ENCODE results near the gene ANKRD61.
"Not testable (repeated sequence)": the region's sequence is repeated elsewhere in the genome, so short reads cannot be mapped to it uniquely, and the experiment has no call there.

The ANKRD61 gene

DNA sequence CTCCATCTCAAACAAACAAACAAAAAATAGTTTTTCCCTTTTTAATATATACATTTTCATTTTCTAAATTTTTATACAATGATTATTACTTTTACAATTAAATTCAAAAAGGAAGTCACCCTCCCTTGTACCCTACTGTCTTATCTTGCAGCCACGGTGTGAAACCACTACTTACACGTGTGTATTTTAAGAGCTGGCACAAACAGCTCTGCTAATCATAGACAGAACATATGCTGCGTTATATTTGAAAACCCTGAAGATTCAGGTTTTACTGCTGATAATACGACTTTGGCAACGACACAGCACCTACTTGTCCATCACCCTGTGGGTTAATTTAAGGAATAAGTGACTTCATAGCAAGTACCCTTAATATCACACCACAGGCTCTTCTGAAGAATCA lies 991 bp downstream of the ANKRD61 start:
- DNase-seq, result no peak

DNA sequence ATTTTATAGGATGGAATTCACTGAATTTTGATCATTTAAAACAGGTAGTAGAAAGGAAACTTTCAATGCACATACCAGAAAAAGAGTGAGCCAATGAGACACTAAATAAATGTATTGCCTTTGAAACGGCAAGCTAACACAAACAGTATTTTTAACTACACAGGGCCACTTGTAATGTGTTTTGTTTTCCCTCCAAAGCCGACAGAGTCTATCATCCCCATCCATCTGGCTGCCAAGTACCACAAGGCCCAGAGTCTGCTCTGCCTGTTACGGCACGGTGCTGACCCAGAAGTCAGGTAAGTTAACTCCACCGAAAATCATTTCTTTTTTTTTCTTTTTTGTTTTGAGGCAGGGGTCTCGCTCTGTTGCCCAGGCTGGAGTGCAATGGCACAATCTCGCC lies 1.5 kb downstream of the ANKRD61 start:
- no peak for DNase-seq

DNA sequence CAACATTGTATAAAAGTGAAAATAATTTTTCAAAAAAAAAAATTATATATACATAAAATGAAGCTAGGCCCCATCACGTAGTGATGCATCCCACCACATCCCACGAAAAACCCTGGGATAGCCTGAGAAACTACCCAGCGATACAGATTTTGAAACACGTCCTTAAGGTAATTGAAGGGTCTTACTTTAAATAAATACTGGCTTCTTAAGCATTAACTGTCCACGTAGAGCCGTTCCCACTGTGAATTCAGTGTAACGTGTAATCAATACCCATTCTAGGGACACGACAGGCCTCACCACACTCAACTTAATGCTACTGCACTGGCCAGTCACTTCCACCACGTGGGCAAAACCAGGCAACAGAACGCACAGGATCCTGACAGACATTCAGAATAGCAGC lies 4.0 kb downstream of the ANKRD61 start:
- DNase-seq, result no peak

DNA sequence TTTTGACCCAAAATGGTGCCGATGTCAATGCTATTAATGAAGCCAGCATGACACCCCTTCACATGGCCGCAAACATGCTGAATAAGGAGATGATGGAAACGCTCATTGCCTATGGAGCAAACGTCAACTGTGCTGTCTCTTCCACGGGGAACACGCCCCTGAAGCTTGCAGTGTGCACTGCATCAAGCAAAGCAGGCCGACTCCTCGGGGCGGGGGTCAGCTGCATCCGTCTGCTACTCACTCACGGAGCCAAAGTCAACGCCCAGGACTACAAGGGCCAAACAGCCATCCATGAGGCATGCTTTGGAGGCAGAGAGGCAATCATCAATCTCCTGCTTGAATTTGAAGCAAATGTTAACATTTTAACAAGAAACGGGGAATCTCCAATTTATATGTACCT lies 4.5 kb downstream of the ANKRD61 start:
- no peak for DNase-seq

DNA sequence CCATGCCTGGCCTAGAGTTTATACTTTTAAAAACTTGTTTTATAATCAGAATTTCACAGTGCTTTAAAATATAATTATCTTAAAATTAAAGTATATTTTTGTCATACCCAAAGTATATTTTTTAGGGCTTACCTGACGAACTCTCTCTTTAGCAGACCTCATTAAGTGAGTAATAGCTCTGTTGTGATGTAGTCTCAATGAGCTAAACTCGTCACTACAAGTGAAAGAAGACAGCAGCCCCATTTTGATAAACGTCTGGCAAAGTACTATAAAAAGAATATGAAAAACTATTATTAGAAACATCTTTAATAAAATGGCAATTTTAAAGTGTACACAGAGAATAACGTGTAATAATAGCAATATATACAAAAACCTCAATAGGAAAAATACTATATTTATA lies 18.6 kb downstream of the ANKRD61 start:
- no peak for DNase-seq

DNA sequence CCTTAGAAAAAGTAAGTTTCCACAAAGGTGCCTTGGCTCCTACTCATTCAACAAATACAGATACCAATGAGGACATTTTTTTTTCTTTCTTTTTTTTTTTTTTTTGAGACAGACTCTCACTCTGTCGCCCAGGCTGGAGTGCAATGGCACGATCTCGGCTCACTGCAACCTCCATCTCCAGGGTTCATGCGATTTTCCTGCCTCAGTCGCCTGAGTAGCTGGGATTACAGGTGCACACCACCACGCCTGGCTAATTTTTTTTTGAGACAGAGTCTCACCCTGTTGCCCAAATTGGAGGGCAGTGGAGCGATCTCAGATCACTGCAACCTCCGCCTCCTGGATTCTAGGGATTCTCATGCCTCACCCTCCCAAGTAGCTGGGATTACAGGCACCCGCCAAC lies 20.0 kb downstream of the ANKRD61 start:
- not testable (repeated sequence) for DNase-seq

DNA sequence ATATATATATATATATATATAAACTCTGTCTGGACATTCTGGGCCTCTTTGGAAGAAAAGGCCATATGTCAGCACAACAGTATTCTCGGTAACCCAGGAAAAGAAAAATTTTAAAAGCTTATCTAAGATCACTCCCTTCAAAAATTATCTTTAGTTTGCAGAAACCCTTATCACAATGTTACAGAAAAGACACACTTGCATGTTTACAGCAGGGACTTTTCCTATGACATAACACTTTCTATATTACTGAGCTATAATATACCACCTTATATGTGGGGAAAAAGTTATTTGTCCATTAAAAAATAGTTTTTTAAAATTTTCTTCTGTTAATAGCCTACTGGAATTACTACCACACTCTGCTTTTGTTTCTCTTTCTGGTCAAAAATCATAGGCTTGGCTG lies 25.4 kb downstream of the ANKRD61 start:
- no peak for DNase-seq

DNA sequence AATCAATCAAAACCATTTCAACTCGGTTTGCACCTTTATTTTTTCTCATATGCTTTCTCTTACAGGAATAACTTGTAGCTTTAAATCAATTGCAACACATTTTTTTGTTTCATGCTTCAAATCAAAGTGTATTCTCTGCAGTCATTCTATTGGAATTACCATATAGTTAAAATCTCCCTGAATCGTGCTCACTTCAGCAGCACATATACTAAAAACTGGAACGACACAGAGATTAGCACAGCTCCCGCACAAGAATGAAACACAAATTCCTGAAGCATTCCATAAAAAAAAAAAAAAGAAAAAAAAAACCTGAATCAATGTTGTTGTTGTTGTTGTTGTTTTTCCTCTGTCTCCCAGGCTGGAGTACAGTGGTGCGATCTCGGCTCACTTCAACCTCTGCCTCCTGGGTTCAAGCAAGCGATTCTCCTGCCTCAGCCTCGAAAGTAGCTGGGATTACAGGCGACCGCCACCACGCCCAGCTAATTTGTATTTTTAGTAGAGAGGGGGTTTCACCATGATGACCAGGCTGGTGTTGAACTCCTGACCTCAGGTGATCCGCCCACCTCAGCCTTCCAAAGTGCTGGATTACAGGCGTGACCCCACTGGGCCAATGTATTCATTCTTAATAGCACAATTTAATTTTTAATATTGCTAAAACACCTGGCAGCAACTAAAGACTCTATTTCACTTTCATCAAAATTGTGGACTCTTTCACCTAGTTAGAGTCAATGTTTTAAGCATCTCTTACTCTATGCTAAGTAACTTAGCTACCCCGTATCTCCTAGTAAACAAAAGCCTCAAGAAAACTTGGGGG lies 26.3 kb downstream of the ANKRD61 start:
- DNase-seq, result no peak

DNA sequence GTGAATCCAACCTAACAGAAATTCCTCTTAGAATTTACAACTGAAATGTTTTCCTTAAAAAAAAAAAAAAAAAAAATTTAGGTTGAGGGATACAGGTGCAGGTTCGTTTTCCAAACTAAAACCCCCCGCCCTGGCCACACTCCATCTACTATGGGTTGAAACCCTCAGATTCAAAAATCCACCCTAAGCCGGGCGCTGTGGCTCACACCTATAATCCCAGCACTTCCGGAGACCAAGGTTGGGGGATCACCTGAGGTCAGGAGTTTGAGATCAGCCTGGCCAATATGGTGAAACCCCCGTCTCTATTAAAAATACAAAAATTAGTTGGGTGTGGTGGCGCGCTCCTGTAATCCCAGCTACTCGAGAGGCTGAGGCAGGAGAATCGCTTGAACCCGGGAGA lies 28.8 kb downstream of the ANKRD61 start:
- DNase-seq, result not testable (repeated sequence)

DNA sequence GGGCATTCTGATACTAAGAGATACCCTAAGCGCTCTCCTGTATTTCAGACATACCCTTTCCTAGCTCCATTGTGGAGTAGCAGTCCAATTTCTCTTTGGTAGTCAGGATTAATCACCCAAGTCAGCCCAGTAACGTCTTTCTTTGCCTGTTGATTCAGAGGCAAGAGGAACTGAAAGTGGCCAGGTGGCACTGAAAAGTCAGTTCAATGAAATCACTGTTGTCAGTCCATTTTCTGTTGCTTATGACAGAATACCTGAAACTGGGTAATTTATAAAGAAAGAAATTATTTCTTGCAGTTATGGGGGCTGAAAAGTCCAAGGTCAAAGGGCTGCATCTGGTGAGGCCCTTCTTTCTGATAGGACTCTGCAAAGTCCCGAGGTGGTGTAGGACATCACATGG lies 40.2 kb downstream of the ANKRD61 start:
- DNase-seq, result no peak

DNA sequence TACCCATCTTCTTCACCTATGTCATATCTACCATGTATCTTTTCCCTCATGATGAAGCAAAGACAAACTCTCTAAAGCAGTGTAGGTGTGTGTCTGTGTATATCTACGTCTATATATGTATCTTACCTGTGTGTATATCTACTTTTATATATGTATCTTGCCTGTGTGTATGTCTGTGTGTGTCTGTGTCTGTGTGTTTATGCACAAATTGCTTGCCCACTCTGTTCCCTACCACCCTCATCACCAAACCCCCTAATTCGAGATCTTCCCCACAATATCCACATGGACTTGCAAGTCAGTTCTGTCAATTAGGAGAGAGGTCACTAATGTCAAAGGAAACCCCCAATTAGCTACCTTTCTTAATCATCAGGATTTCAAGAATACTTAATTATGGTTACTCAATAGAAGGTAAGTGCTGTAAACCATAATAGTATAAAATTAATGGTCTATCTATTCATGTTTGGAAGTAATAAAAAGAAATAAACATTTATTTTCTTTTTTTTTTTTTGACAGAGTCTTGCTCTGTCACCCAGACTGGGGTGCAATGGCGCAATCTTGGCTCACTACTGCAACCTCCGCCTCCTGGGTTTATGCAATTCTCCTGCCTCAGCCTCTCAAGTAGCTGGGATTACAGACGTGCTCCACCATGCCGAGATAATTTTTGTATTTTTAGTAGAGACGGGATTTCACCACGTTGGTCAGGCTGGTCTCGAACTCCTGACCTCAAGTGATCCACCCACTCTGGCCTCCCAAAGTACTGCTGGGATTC lies 43.6 kb downstream of the ANKRD61 start:
- no peak for DNase-seq

GRCh38 chr7:6078548-6078947 lies 47.4 kb downstream of the ANKRD61 start:
- DNase-seq, result no peak

- not testable (repeated sequence) for DNase-seq
Measured at GRCh38 chr7:6083047-6083446, 51.9 kb downstream of the ANKRD61 start.

Measured in cerebellar nuclear complex (tissue), 1 donor.